Fibroblast of mammary gland (primary cell): Measurements from ENCODE around the gene CHD1.

Experiments used
- DNase-seq: peaks from one replicate; pipeline ENCODE4 v3.0.0-alpha.2; 2010; ENCODE audit warnings: low read depth
- H3K4me3 ChIP-seq: 2 replicates; pipeline ENCODE4 v1.5.1; 2011; ENCODE audit warnings: low read depth, mild to moderate bottlenecking, low read length, moderate library complexity; ENCODE audit not compliant: control insufficient read depth
- CTCF ChIP-seq: conservative IDR thresholded peaks from 2 replicates; pipeline ENCODE4 v1.5.1; 2011; ENCODE audit warnings: low read depth, low read length, inconsistent platforms; ENCODE audit not compliant: control insufficient read depth, insufficient read depth

The CHD1 gene

GRCh38 chr5:98936948-98937715 is 8.3 kb upstream of the CHD1 start:
- TF ChIP-seq CTCF: no peak
- DNase-seq: no peak

GRCh38 chr5:98935206-98935605 is 6.4 kb upstream of the CHD1 start:
- no peak for TF ChIP-seq CTCF
- peak; percentile 22 for DNase-seq
- no peak overlapping the region for H3K4me3 ChIP-seq

More at GRCh38 chr5:98936948-98937715, 8.3 kb upstream of the CHD1 start:
- H3K4me3 ChIP-seq: no peak overlapping the region

- no peak overlapping the region for H3K4me3 ChIP-seq
- DNase-seq: peak; percentile 63
- no peak for TF ChIP-seq CTCF
Observed at GRCh38 chr5:98934546-98934945, 5.7 kb upstream of the CHD1 start.

- no peak for DNase-seq
- no peak overlapping the region for H3K4me3 ChIP-seq
- TF ChIP-seq CTCF: no peak
Observed at GRCh38 chr5:98933445-98934072, 4.8 kb upstream of the CHD1 start.

- H3K4me3 ChIP-seq: no peak overlapping the region
- DNase-seq: no peak
- TF ChIP-seq CTCF: no peak
Observed at GRCh38 chr5:98930972-98931762, 2.4 kb upstream of the CHD1 start.

GRCh38 chr5:98929710-98930298 is 997 bp upstream of the CHD1 start:
- DNase-seq: no peak
- peak overlapping the region; percentile 95 for H3K4me3 ChIP-seq
- TF ChIP-seq CTCF: no peak
